HUES48 (cell line): ENCODE data around the gene GLRA3.
"Not testable (repeated sequence)": the region's sequence is repeated elsewhere in the genome, so short reads cannot be mapped to it uniquely, and the experiment has no call there.

Experiments used
- H3K27ac ChIP-seq: one replicate; pipeline ENCODE4 v1.7.0; 2013; ENCODE audit warnings: low read depth, low read length, inconsistent platforms
- H3K27me3 ChIP-seq: 2 replicates; pipeline ENCODE4 v1.6.1; 2013; ENCODE audit warnings: mild to moderate bottlenecking, low read length; ENCODE audit not compliant: control insufficient read depth, insufficient read depth
- H3K36me3 ChIP-seq: 2 replicates; pipeline ENCODE4 v1.6.1; 2013; ENCODE audit warnings: low read length; ENCODE audit not compliant: control insufficient read depth, insufficient read depth
- H3K4me1 ChIP-seq: 2 replicates; pipeline ENCODE4 v1.6.1; 2013; ENCODE audit warnings: mild to moderate bottlenecking, low read length; ENCODE audit not compliant: control insufficient read depth, insufficient read depth
- H3K4me3 ChIP-seq: 2 replicates; pipeline ENCODE4 v1.5.1; 2013; ENCODE audit warnings: mild to moderate bottlenecking, low read depth, low read length
- H3K9ac ChIP-seq: 2 replicates; pipeline ENCODE4 v1.6.1; 2013; ENCODE audit warnings: mild to moderate bottlenecking, low read depth, low read length, moderate library complexity
- H3K9me3 ChIP-seq: 2 replicates; pipeline ENCODE4 v1.6.1; 2013; ENCODE audit warnings: low read length; ENCODE audit not compliant: control insufficient read depth, insufficient read depth

GLRA3 gene

GRCh38 chr4:174658246-174658645, 170.8 kb downstream of the GLRA3 start:
- no peak overlapping the region for H3K27ac ChIP-seq
- H3K9me3 ChIP-seq, result no peaks in the 10 kb centered on the region
- H3K4me1 ChIP-seq, result no peaks in the 10 kb centered on the region
- no peak overlapping the region for H3K9ac ChIP-seq
- no peaks in the 10 kb centered on the region for H3K36me3 ChIP-seq
- H3K27me3 ChIP-seq, result no peaks in the 10 kb centered on the region
- H3K4me3 ChIP-seq, result no peak overlapping the region

DNA sequence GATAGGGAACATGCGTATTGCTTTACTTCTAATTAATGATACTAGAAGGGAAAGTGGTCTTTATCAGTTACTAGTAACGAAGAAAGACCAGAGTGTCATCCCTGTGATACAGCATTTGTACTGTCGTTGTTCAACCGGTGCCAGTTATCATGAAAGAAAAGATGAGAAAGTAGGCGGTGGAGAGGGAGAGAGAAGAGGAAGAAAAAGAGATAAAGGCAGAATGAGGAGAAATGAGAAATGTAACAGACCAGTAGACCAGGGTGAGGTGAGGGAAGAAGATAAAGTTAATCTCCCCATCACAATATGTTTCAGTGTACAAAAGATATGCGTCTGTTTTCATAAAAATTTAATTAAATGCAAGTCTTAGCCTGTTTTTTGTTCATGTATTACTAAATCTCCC, 171.6 kb downstream of the GLRA3 start:
- H3K36me3 ChIP-seq, result no peaks in the 10 kb centered on the region
- H3K27ac ChIP-seq, result no peak overlapping the region
- H3K9ac ChIP-seq, result no peak overlapping the region
- H3K27me3 ChIP-seq, result no peaks in the 10 kb centered on the region
- H3K9me3 ChIP-seq, result no peaks in the 10 kb centered on the region
- H3K4me3 ChIP-seq, result no peak overlapping the region
- no peaks in the 10 kb centered on the region for H3K4me1 ChIP-seq

DNA sequence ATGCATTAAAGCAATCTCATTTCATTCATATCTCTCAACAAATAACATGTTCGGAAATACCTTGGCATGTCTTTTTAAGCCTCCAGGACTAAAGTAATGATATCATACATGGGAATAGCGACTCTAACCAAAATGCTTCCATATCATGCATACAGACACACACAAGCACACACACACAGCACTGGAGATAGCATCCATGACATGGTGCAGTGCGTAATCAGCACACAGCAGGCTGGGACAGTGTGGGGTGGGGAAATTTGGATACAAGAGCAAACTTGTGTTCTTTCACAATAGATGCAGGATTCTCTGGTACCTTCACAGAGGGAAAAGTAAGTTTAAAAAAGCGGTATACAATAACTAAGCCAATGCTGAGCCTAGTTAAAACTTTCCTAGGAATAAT, 174.4 kb downstream of the GLRA3 start:
- H3K27ac ChIP-seq, result no peak overlapping the region
- no peaks in the 10 kb centered on the region for H3K4me1 ChIP-seq
- H3K9me3 ChIP-seq, result no peaks in the 10 kb centered on the region
- no peaks in the 10 kb centered on the region for H3K36me3 ChIP-seq
- H3K4me3 ChIP-seq, result no peak overlapping the region
- no peak overlapping the region for H3K9ac ChIP-seq
- no peaks in the 10 kb centered on the region for H3K27me3 ChIP-seq

- H3K27me3 ChIP-seq, result no peaks in the 10 kb centered on the region
- H3K4me3 ChIP-seq, result no peak overlapping the region
- no peak overlapping the region for H3K27ac ChIP-seq
- no peaks in the 10 kb centered on the region for H3K36me3 ChIP-seq
- no peaks in the 10 kb centered on the region for H3K9me3 ChIP-seq
- no peak overlapping the region for H3K9ac ChIP-seq
- no peaks in the 10 kb centered on the region for H3K4me1 ChIP-seq
These were observed 178.2 kb downstream of the GLRA3 start for GRCh38 chr4:174650711-174651355.

GRCh38 chr4:174648812-174649211, 180.2 kb downstream of the GLRA3 start:
- H3K9ac ChIP-seq, result no peak overlapping the region
- H3K27ac ChIP-seq, result no peak overlapping the region
- no peaks in the 10 kb centered on the region for H3K9me3 ChIP-seq
- no peak overlapping the region for H3K4me3 ChIP-seq
- H3K36me3 ChIP-seq, result no peaks in the 10 kb centered on the region
- no peaks in the 10 kb centered on the region for H3K27me3 ChIP-seq
- no peaks in the 10 kb centered on the region for H3K4me1 ChIP-seq

GRCh38 chr4:174646326-174646725, 182.7 kb downstream of the GLRA3 start:
- Histone ChIP-seq H3K9ac (no peak overlapping the region), H3K4me1 (no peaks in the 10 kb centered on the region), H3K9me3 (no peaks in the 10 kb centered on the region), H3K4me3 (no peak overlapping the region), H3K36me3 (no peaks in the 10 kb centered on the region), H3K27me3 (no peaks in the 10 kb centered on the region), H3K27ac (no peak overlapping the region)

DNA sequence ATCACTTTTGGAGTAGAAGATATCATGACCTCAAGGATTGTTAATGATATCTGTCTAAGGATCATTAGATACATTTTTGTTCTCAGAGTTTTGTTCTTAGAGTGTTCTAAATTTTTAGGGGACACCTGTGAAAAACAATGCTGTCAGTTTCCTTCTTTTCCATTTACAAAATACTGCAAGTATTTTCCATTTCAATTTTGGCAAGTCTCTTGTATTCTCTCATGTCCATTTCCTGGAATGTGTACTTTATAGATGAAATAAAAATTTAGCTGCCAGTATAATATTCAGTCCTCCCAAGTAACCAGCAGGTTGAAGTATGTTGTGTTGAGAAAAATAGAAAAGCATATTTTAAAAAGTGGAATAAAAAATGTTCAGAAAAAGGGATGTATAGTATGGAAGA, 188.9 kb downstream of the GLRA3 start:
- H3K36me3 ChIP-seq, result no peaks in the 10 kb centered on the region
- no peaks in the 10 kb centered on the region for H3K4me1 ChIP-seq
- H3K9me3 ChIP-seq, result no peaks in the 10 kb centered on the region
- no peak overlapping the region for H3K27ac ChIP-seq
- no peak overlapping the region for H3K9ac ChIP-seq
- H3K27me3 ChIP-seq, result no peaks in the 10 kb centered on the region
- no peak overlapping the region for H3K4me3 ChIP-seq

DNA sequence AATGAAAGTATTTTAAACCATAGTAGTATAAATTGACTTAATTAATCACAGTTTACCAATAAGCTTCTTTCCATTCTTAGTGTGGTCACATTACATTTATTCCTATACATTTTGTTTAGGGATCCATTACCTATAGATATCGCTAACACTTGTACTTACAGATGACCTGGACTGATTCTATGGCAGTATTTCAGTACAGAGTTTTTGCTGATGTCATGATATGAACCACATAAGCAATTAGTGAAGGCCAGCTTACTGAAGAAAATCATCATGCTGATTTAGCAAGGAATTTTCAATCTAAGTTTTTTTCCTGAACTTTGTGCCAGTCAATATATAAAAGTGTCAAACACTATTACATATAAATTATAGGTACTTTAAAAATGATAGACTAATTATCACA, 193.3 kb downstream of the GLRA3 start:
- Histone ChIP-seq H3K27me3 (no peaks in the 10 kb centered on the region), H3K9ac (no peak overlapping the region), H3K9me3 (no peaks in the 10 kb centered on the region), H3K27ac (no peak overlapping the region), H3K4me3 (no peak overlapping the region), H3K4me1 (0 out of 2 replicates have a peak, but pooled peaks cover 4% of the 10 kb centered on the region), H3K36me3 (no peaks in the 10 kb centered on the region)

DNA sequence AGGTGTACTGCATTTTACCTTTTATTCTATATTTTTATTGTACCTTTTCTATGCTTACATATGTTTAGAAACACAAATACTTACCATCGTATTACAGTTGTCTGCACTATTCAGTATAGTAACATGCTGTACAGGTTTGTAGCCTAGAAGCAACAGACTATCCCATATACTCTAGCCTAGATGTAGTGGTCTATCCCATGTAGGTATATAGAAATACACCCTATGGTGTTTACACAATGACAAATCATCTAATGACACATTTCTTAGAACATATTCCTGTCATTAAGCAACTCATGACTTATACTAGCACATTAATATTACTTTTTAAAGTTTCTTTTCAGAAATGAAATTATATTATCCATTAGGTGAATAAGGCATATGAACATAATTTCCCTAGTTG, 195.6 kb downstream of the GLRA3 start:
- Histone ChIP-seq H3K4me3 (no peak overlapping the region), H3K36me3 (no peaks in the 10 kb centered on the region), H3K27ac (no peak overlapping the region), H3K9ac (no peak overlapping the region), H3K9me3 (no peaks in the 10 kb centered on the region), H3K27me3 (no peaks in the 10 kb centered on the region), H3K4me1 (0 out of 2 replicates have a peak, but pooled peaks cover 4% of the 10 kb centered on the region)

DNA sequence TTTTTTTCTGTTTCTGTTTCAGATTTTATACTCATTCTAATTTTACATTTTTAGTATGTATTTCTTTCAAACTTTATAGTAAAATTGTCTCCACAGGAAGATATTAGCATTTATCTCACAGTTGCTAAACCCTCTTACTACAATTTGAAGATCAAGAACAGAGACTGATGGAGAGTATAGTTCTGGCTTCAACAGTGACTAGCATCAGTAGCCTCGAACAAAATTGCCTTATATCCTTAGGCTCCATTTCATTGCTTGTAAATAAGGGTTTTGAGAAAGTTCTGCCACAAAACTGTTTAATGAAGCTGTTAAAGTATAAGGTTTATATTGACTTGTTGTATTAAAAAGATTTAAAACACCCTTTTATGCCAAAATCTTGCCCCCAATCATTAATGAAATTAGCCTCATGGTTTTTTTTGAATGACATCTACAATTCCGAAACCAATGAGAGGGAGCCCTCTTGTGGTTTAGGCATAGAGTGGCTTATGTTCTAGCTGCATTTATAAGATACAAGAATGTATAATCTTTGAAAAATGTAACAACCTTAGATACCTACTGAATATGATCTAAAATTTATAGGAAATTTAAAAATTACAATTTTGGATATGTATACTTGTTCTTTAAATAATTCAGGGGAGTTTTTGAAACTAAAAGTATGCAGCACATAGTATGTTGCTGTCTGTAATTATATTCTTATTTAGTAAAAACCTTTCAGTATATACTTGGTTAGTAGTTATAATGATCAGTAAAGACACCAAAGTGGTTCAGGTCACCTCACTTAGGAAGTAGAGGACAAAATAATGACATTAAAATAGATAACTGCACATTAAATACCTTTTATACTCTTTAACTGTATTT, 196.9 kb downstream of the GLRA3 start:
- Histone ChIP-seq H3K4me1 (0 out of 2 replicates have a peak, but pooled peaks cover 4% of the 10 kb centered on the region), H3K27ac (no peak overlapping the region), H3K9ac (no peak overlapping the region), H3K36me3 (no peaks in the 10 kb centered on the region), H3K27me3 (no peaks in the 10 kb centered on the region), H3K9me3 (no peaks in the 10 kb centered on the region), H3K4me3 (no peak overlapping the region)

DNA sequence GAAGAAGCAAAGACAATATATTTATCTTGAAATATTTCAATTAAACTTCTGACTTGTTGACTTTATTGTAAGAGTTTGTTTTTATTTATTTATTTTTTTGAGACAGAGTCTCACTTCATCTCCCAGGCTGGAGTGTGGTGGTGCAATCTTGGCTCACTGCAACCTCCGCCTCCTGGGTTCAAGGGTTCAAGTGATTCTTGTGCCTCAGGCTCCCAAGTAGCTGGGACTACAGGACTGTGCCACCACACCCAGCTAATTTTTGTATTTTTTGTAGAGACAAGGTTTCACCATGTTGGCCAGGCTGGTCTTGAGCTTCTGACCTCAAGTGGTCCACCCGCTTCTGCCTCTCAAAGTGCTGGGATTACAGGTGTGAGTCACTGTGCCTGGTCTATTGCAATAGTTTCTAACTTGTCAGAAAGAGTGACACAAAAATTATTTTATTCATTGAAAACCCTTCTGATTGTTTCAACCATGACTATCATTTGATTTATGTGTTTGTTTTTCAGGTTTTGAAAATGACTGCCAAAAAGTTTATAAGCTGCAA, 199.1 kb downstream of the GLRA3 start:
- not testable (repeated sequence) for H3K9ac ChIP-seq, H3K4me1 ChIP-seq, H3K36me3 ChIP-seq, H3K27me3 ChIP-seq, H3K9me3 ChIP-seq, H3K27ac ChIP-seq, H3K4me3 ChIP-seq
